ENCODE results near the gene HOXC6.

DNA sequence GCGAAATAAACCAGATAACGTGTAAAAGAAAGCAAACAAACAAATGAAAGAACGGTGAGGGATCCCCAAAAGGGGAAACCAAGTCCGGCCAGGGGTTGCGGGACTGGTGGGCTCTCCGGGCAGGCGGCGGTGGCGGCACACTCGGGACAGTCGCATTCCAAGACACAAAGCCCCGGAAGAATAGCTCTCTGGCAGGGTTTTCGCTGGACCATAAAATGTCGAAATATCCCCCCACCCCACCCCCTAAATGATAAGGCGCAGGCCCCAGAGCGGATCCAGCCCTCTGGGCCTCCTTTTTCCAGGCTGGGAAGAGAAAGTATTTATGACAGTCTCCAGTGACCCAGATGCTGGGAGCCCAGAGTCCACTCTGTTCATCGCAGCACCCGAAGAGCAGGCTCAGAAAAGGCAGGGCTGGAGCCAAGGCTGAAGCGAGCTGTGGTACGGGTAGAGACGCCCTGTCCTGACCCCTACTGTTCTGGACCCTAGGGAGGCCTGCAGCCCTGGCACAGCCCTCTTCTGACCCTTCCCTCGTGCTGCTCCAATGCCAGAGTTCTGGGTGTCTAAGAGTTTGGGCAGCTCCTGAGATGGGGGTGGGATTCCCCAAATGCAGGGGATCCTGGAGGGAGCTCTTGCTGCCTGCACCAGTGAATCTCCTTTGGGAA lies 21.6 kb upstream of the HOXC6 start:
- TF ChIP-seq CTCF (IDR thresholded peaks at IDR 0.05) (no peak), POLR2A (IDR thresholded peaks at IDR 0.05) (no peak)
